GM18951 (cell line): ENCODE results near the gene RFWD3.
A peak's percentile ranks its signal among the peaks of the same experiment; 100 is the strongest.

ENCODE experiments used
- POLR2A ChIP-seq: IDR thresholded peaks from 4 replicates; pipeline ENCODE4 v1.6.1; 2011; ENCODE audit warnings: mild to moderate bottlenecking; ENCODE audit not compliant: insufficient read length, insufficient read depth; ENCODE audit errors: extremely low read depth
- in situ Hi-C: fragments of 300-500 bp; cut with MboI; formaldehyde crosslinking; loops from one replicate; pipeline ENCODE4 v1.12.0; 2022; ENCODE audit warnings: low sequenced_read_pairs, mixed read lengths, inconsistent platforms; ENCODE audit not compliant: unreplicated experiment

The RFWD3 gene

GRCh38 chr16:74626741-74627416, 39.8 kb downstream of the RFWD3 start:
- no peak for TF ChIP-seq POLR2A
- in situ Hi-C loops, result no loop called here

GRCh38 chr16:74625500-74626350, 41.0 kb downstream of the RFWD3 start:
- TF ChIP-seq POLR2A, result no peak
- in situ Hi-C loops, result no loop called here

GRCh38 chr16:74623839-74624235, 42.8 kb downstream of the RFWD3 start:
- in situ Hi-C loops, result no loop called here
- TF ChIP-seq POLR2A, result no peak

- no peak for TF ChIP-seq POLR2A
- in situ Hi-C loops, result no loop called here
These were observed 43.4 kb downstream of the RFWD3 start for GRCh38 chr16:74623214-74623838.

- TF ChIP-seq POLR2A, result no peak
- in situ Hi-C loops, result no loop called here
These were observed 44.7 kb downstream of the RFWD3 start for GRCh38 chr16:74622005-74622404.

GRCh38 chr16:74617206-74617788, 49.4 kb downstream of the RFWD3 start:
- TF ChIP-seq POLR2A, result no peak
- in situ Hi-C loops, result loop anchor here (10.0 kb wide), 1 partner anchor 302 kb away; no protein-coding TSS in a partner anchor

- in situ Hi-C loops, result loop anchor here (10.0 kb wide), 1 partner anchor 297 kb away; no protein-coding TSS in a partner anchor
- no peak for TF ChIP-seq POLR2A
These were observed 55.0 kb downstream of the RFWD3 start for GRCh38 chr16:74611721-74612120.

- in situ Hi-C loops, result no loop called here
- no peak for TF ChIP-seq POLR2A
These were observed 57.7 kb downstream of the RFWD3 start for GRCh38 chr16:74608944-74609343.

- no peak for TF ChIP-seq POLR2A
- in situ Hi-C loops, result no loop called here
These were observed 58.3 kb downstream of the RFWD3 start for GRCh38 chr16:74608381-74608780.

- in situ Hi-C loops, result no loop called here
- no peak for TF ChIP-seq POLR2A
These were observed 58.7 kb downstream of the RFWD3 start for GRCh38 chr16:74607962-74608356.

GRCh38 chr16:74607310-74607961, 59.2 kb downstream of the RFWD3 start:
- in situ Hi-C loops, result no loop called here

GRCh38 chr16:74606521-74607309, 60.0 kb downstream of the RFWD3 start, which contains the start of gene GLG1:
Gene GLG1 (minus strand): TSS chr16:74607114. CDS start chr16:74607094, 20 bp downstream.
- in situ Hi-C loops, result no loop called here
- peak; percentile 99 for TF ChIP-seq POLR2A

More at GRCh38 chr16:74607310-74607961, 59.2 kb downstream of the RFWD3 start:
- TF ChIP-seq POLR2A, result no peak
